GM19099 (cell line): ENCODE results near the gene TMEM63B.

Experiments
- POLR2A ChIP-seq: IDR thresholded peaks from 3 replicates; pipeline ENCODE4 v1.6.1; 2011; ENCODE audit warnings: low read depth; ENCODE audit not compliant: insufficient read length; ENCODE audit errors: extremely low read depth

TMEM63B gene

DNA sequence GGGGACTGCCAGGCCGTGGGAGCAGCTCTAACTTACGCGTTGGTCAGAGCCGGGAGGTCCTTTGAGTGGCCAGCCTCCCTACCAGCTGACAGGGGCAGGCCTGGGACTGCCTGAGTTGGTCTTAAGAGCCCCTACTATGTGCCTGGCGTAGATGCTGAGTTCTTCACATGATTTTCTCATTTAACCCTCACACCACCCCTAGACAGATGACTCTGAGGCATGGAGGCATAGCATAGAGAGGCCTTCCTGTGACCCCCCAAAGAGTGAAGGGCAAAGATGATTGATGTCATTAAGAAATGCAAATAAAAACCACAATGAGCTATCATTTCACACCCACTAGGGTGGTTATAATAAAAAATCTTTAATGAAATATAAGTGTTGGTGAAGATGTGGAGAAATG is 36.9 kb upstream of the TMEM63B start:
- TF ChIP-seq POLR2A, result no peak

DNA sequence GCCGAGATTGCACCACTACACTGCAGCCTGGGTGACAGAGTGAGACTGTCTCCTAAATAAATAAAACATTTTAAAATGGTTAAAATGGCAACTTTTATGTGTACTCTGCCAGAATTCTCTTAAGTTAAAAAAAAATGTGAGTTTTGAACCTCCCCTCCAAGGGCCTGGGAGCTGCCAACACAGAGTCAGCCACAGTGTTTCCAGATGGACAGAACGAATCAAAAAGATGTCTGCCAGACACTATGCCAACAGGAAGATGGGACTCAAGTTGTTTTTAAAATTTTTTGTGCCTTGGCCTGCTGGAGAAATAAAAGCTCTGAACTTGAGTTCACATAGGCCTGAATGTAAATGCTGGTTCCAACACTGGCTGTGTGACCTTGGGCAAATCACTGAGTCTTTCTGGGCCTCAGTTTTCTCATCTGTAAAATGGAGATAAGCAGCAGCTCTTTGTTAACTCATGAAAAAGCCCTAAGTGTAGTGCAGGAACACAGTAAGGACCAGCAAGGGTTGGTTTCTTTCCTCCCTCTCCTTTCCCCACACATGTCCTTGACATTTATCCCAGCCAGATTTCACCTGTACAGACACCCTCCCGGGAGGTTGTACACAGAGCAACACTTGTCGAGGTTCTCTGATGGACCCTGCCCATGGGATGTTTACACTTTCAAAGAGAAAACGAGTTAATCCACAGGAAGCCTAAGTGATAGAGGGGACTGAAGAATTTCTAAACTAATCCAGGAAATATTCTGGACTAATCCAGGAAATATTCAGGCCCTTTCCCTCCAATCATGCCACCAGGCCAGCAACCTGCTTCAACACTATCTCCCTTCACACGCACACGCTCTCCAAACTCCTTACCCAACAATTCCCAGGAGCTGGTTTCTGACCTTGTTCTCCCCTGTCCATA is 35.1 kb upstream of the TMEM63B start:
- TF ChIP-seq POLR2A, result no peak

DNA sequence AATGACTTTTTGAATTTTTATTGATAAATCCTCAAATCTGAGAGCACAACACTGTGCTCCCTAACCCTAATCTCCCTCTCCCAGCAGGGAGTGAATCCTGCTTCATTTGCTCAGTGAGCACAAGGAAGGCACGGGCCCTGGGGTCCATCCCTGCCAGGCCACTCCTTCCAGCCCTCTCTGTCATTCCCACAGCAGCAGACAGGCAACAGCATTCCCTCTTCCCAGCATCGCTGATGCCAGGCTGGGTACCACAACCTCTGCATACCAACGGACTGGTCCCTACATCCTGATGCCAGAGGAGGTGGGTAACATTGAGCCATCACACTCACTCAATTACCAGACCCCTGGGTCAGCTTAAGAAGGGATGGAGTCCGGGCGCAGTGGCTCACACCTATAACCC is 34.3 kb upstream of the TMEM63B start:
- TF ChIP-seq POLR2A, result no peak

DNA sequence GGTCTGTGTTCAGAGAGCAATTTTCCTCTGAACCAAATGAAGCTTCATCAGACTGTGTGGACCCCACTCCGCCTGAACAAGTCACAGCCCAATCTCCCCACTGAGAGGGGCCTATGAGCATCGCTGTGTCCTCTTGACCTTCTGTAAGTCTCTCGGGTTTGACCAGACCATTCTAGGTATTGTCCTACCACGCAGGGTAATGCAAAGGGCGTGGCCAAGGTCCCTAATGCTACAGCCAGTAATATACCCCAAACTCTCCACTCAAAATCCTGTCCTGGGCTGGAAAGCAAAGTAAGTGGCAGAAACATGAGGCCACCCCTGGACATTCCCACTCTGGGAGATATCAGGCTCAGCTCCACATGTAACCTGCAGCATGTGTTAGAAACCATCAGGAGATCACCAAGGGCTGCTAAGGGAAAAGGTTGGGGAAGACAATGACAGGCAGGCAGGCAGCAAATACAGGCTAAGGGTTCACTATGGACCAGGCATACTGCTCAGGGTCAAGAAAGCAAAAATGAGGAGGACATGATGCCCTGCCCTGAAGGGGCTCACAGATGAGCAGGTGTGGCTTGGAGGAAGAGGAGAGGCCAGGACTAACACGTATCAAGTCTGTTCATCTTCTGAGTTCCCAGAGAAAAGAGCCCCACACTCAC is 33.5 kb upstream of the TMEM63B start:
- no peak for TF ChIP-seq POLR2A

DNA sequence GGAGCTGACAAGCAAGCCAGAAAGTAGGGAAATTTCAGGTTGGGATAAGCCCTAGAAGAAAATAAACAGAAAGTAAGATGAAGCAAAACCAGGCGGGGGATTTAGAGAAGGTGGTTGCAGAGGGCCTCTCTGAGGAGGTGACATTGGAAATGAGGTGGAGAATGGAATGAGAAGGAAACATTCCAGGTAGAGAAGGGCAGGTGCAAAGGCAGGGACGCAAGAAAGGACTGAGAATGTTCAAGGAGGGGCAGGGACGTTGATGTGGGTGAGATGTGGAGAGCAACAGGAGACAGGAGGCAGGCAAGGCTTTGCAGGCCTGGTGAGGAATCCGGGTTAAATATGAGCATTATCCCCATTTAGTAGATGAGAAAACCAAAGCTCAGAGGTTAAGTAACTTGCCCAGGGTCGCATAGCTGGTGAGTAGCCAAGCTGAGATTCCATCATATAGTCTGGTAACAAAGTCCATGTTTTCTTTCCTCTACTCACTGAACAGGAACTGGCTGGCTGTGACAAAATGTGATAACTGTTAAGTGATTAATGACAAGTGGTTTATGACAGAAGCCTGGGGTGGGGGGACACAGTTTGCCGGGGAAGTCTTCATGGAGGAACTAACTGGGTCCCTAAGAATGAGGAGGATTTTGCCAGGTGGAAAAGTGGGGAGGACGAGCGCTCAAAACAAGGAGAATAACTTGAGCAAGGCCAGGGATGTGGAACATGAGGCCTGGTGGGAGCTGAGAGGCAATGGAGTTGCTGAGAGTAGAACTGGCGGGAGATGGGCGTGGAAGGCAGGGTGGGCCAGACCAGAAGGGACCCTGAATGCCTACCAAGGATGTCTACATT is 32.7 kb upstream of the TMEM63B start:
- no peak for TF ChIP-seq POLR2A

DNA sequence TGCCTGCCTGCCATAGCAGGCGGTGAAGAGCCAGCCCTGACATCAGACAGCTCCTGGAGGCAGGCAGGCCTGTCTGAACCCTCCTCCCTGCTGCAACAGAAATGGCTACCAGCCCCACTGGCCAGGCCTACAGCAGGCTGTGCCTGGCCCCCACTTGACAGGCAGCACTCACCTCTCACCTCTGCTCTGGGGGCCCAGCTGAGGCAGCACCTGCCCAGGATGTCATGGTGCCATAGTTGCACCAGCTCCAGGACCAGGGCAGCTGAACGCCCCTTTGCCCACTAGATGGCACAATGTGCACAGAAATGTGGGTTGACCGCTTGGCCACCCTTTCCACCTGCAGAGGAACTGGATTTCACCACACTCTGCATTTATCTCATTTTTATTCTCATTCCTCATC is 30.7 kb upstream of the TMEM63B start:
- TF ChIP-seq POLR2A, result no peak

DNA sequence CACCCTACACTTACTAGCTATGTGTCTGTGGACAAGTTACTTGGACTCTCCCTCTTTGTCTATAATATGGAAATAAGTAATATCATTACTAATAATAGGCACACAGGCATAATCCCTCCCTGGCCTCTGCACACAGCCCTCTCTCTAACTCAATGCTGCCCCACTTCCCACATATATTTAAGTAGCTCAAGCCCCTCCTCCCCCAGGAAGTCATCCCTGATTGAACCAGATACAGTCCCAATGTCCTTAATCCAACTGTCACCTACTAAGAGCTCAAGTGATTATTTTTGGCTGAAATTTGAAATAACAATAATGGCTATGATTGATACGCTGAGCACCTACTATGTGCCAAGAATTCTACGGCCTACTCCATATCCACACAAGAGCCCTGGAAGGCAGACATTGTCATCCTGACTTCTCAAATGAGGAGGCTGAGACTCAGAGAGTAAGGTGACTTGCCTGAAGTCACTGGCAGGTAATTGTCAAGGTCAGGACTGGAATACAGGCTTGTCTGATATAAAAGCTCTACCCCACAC is 29.5 kb upstream of the TMEM63B start:
- no peak for TF ChIP-seq POLR2A

DNA sequence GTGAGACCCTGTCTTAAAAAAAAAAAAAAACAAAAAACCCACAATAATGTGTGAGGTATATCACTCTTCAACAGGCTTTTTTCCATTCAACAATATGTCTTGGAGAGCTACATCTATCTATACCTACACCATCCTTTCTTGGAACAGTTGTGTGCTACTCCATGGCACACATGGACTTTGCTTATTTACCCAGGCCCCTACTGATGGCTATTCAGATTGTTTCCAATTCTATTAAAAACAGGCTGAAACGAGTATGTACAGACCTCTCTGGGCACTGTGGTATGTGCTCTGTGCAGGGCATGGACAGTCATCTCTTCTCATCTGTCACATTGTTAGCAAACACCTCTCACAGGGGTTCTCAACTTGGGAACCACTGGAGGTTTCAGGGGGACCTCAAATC is 28.2 kb upstream of the TMEM63B start:
- no peak for TF ChIP-seq POLR2A

DNA sequence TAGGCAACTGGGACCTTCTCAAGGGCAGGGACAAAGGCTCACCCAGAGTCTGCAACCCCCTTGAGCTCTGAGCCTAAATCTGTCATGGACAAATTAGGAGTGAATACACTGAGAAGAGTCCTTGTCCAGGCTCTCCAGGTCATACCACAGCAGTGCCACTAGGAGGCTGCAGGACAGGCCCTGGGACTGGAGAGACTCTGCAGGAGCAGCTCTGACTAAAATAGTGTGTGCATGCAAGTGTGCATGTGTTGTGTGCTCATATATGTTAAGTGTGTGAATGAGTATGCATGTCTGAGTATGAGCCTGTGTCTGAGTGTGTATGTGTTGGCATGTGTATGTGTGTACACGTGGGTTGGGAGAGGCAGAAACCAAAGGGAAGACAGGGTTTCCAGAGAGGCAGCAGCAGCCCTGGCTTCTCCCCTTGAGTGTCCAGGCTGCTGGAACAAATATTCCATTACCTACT is 27.2 kb upstream of the TMEM63B start:
- no peak for TF ChIP-seq POLR2A

DNA sequence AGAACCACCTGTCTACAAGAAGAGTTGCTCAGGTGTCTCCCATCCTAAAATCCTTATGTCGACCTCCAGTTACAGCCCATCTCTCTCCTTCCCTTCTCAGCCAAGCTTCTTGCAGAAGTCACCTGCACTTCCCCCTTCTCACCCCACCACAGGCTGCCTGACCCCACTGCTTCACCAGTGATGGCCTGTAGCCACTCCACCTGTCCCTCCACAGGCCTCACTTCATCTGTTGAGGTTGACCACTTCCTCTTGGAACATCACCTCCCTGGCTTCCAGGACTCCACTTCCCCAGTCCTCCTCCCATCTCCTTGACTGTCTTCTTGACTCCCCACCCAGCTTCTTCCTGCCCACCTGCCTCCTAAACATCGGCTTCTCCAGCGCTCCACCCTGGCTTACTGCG is 25.5 kb upstream of the TMEM63B start:
- TF ChIP-seq POLR2A, result no peak

DNA sequence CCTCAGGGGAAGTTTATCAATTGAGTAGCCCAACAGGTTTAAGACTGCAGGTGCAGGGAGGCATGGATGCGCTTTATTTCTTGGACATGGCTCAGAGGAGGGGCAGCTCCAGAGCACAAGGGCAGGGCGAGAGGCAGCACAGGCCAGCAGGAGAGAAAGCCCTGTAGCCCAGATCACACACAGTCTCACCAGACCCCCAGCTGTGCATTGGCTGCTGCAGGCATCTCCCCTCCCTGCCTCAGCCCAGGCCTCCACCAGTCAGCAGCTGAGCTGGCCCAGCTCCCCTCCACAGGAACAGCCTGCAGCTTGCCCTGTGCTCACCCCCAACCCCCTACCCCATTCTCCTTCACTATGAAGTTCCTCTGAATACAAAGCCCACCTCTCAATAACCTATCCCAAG is 24.8 kb upstream of the TMEM63B start:
- TF ChIP-seq POLR2A, result no peak

DNA sequence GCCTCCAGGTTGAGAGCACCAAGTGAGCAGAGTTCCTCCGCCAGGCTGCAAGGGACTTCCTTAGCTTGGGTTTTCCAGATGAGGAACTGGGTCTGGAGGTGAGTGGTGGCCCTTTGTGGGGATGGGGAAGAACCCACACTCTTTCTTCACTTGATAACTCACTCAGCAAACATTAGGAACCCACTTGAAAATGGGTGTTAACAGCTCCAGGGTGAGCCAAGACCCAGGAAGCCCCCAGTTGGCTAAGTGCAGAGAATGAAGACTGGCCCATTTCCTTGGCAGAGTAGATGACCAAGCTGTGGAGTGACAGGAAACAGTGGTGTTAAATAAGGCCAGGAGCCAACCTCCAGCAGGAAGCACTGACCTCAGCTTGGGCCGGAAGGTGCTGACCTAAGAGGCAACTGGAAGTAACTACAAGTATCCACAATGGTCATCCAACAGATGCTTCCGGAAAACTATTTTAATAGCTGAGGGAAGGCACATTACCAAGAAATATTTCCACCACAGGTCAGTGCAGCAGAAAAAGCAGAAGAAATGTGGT is 22.8 kb upstream of the TMEM63B start:
- no peak for TF ChIP-seq POLR2A

DNA sequence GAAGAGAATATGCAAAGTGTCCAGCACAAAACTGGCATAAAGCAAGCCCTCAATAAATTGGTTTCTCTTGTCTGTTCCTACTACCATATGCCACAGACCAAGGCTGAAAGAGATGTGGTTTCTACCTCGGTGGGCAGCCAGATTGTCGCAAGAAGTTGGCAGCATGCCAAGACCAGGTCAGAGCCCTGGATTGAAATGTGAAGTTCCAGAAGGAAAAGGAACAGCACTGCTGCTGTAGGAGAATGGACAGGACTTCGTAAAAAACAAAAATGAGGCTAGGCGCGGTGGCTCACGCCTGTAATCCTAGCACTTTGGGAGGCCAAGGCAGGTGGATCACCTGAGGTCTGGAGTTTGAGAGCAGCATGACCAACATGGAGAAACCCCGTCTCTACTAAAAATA is 22.2 kb upstream of the TMEM63B start:
- TF ChIP-seq POLR2A, result no peak

DNA sequence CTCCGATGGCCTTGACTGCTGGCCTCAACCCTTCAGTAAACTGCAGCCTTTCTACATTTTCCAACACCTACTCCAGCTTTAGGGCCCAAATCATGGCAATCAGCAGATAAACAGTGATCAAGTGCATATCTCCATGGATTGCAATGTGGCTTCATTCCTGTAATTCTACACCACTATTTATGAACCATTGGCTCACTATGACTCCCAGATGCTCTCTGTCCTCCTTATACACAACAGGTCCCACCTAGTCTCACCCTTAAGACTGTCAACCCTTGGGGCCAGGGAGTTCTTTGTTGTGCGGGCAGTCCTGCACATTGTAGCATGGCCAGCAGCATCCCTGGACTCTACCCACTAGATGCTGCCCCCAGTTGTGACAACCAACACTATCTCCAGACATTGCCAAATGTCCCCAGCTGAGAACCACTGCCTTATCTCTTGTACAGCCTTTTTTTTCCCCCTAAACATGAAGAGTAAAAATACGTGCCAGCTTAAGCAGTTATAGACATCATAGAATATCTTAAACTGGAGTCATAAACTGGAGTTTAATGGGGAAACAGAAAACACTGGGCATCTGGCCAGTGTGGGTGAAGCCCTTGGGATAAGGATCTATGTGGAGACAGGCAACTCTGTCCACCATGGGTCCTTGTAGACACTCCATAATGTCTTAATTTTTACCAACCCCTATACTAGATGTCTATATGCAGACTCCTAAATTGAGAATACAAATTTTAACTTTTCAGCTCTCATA is 21.2 kb upstream of the TMEM63B start:
- no peak for TF ChIP-seq POLR2A
